ENCODE measurements around the gene C9orf50. TPM values are rescaled to one million over a fixed set of nuclear protein-coding genes. Genes with fewer than 3 reads are reported as not detected.

C9orf50 gene
- total RNA-seq, 1 donor from 2014 or later: not detected

DNA sequence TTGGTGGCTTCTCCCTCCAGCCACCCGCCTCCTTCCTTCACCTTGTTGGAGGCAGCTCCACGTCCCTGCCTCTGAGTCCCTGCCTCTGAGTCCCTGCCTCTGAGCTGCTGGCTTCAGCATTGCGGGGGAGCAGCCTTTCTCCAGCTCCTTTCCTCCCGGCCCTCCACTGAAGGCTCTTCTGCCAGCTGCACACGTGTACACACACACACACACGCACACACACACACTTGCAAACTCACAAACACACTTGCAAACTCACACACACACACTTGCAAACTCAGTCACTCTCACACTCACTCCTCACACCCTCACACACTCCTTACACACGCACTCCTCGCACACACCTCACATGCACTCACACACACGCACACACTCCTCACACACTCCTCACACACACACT lies 45.1 kb downstream of the C9orf50 start:
- H3K27me3 ChIP-seq: no peaks in the 10 kb centered on the region
- no peak for DNase-seq (ENCODE audit: low spot score in 2 of 2)
- no peaks in the 10 kb centered on the region for H3K9me3 ChIP-seq
- TF ChIP-seq, protein P1, sequence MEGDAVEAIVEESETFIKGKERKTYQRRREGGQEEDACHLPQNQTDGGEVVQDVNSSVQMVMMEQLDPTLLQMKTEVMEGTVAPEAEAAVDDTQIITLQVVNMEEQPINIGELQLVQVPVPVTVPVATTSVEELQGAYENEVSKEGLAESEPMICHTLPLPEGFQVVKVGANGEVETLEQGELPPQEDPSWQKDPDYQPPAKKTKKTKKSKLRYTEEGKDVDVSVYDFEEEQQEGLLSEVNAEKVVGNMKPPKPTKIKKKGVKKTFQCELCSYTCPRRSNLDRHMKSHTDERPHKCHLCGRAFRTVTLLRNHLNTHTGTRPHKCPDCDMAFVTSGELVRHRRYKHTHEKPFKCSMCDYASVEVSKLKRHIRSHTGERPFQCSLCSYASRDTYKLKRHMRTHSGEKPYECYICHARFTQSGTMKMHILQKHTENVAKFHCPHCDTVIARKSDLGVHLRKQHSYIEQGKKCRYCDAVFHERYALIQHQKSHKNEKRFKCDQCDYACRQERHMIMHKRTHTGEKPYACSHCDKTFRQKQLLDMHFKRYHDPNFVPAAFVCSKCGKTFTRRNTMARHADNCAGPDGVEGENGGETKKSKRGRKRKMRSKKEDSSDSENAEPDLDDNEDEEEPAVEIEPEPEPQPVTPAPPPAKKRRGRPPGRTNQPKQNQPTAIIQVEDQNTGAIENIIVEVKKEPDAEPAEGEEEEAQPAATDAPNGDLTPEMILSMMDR (IDR thresholded peaks at IDR 0.05): no peak
- H3K27ac ChIP-seq: peak overlapping the region in 1 of 2 donors; percentile 30
- no peak overlapping the region for H3K4me3 ChIP-seq
- peaks cover 0 to 9% of the 10 kb centered on the region in 2 donors for H3K4me1 ChIP-seq
- intact Hi-C loops (cut with DNase I): no loop called here
- no peaks in the 10 kb centered on the region for H3K36me3 ChIP-seq

DNA sequence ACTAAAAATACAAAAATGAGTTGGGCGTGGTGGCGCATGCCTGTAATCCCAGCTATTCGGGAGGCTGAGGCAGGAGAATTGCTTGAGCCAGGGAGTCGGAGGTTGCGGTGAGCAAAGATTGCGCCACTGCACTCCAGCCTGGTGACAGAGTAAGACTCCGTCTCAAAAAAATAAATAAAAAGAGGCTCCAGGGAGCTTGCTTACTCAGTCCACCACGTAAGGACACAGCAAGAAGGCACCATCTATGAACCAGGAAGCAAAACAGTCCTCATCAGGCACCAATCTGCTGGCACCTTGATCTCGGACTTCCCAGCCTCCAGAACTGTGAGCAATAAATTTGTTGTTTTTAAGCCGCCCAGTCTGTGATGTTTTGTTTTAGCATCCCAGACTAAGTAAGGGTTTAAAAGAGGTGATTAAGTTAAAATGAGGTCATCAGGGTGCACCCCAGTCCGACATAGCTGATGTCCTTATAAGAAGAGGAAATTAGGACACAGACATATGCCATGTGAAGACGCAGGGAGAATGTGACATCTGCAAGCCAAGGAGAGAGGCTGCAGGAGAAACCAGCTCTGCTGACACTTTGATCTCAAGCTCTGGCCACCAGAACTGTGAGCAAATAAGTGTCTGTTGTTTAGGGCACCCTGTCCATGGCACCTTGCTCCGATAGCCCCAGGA lies 45.9 kb downstream of the C9orf50 start:
- no peak for DNase-seq (ENCODE audit: low spot score in 2 of 2)
- no peak overlapping the region for H3K4me3 ChIP-seq
- H3K27me3 ChIP-seq: no peaks in the 10 kb centered on the region
- H3K4me1 ChIP-seq: peaks cover 5 to 17% of the 10 kb centered on the region in 2 donors
- peak overlapping the region in 1 of 2 donors; percentile 30 for H3K27ac ChIP-seq
- no peaks in the 10 kb centered on the region for H3K9me3 ChIP-seq
- no peaks in the 10 kb centered on the region for H3K36me3 ChIP-seq
- TF ChIP-seq, protein P1 (IDR thresholded peaks at IDR 0.05): no peak
- intact Hi-C loops (cut with DNase I): no loop called here

DNA sequence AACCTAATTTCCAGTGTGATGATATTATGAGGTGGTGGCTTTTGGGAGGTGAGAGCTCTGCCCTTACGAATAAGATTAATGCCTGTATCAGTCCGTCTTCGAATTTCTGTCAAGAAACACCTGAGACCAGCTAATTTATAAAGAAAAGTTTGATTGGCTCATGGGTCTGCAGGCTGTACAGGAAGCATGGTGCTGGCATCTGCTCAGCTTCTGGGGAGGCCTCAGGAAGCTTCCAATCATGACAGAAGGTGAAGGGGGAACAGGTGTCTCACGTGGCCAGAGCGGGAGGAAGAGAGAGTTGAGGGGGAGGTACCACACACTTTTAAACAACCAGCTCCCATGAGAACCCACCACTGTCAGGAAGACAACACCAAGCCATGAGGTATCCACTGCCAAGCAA lies 46.9 kb downstream of the C9orf50 start:
- Histone ChIP-seq H3K27ac (no peak overlapping the region), H3K9me3 (no peaks in the 10 kb centered on the region), H3K36me3 (no peaks in the 10 kb centered on the region), H3K27me3 (no peaks in the 10 kb centered on the region), H3K4me3 (no peak overlapping the region), H3K4me1 (peaks cover 8 to 22% of the 10 kb centered on the region in 2 donors)
- no peak for DNase-seq (ENCODE audit: low spot score in 2 of 2)
- TF ChIP-seq, protein P1 (IDR thresholded peaks at IDR 0.05): no peak
- intact Hi-C loops (cut with DNase I): no loop called here

DNA sequence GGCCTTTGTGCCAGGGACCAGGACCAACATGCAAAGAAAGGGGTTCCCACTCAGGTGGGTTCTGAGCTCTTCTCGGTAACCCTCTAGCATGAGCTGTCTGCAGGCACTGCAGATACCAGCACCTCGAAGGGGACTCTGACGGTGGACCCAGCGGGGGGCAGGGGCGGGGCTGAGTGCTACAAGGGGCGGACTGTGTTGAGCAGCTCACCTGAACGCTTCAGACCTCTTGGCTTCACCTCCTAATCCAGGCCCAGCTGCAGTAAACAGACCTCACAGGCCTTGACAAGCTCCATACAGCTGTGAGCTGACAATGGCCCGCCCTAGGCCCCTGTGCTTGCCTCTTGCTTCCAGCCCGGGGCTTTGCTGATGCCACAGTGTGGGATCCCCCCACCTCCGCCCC lies 48.4 kb downstream of the C9orf50 start:
- Histone ChIP-seq H3K27me3 (no peaks in the 10 kb centered on the region), H3K4me1 (peaks cover 8 to 22% of the 10 kb centered on the region in 2 donors), H3K9me3 (no peaks in the 10 kb centered on the region), H3K27ac (no peak overlapping the region), H3K4me3 (no peak overlapping the region), H3K36me3 (no peaks in the 10 kb centered on the region)
- intact Hi-C loops (cut with DNase I): no loop called here
- TF ChIP-seq, protein P1 (IDR thresholded peaks at IDR 0.05): no peak
- no peak for DNase-seq (ENCODE audit: low spot score in 2 of 2)

DNA sequence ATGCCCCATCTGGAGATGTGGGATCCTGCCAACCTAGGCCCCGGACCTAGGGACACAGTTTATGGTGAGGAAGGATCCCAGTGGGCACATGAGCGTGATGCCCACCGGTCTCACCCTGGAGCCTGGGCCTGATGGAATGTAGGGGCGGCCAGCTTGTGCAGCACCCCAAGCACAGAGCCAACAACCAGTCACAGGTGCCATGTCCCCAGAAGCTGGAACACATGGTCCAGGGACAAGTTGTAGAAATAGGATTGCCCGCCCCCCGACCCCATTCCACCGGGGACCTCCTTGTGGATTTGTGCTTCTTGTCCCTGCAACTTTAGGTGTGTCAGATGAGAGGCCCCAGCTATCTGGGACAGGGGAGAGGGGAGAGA lies 48.9 kb downstream of the C9orf50 start:
- TF ChIP-seq, protein P1 (IDR thresholded peaks at IDR 0.05): no peak
- Histone ChIP-seq H3K27ac (peak overlapping the region in 1 of 2 donors; percentile 80), H3K4me1 (peaks cover 8 to 22% of the 10 kb centered on the region in 2 donors), H3K9me3 (no peaks in the 10 kb centered on the region), H3K27me3 (no peaks in the 10 kb centered on the region), H3K36me3 (no peaks in the 10 kb centered on the region), H3K4me3 (no peak overlapping the region)
- no peak for DNase-seq (ENCODE audit: low spot score in 2 of 2)
- intact Hi-C loops (cut with DNase I): no loop called here
